HepG2 (cell line): ENCODE measurements around the gene BMI1. TPM values are rescaled to one million over a fixed set of nuclear protein-coding genes. Genes with fewer than 3 reads are reported as not detected.

ENCODE experiments used
- ATAC-seq: fragments of 200-7000 bp; cut with Tn5 transposase; 3 replicates; pipeline ENCODE4 v1.9.1; 2020; ENCODE audit warnings: mild to moderate bottlenecking, moderate library complexity
- BruUV-seq: library from RNA; stranded (reverse); fragments of 400-500 nt; replicated peaks from 2 replicates; lab custom pipeline; 2021; lab: Mats Ljungman, UMichigan
- CTCF ChIA-PET: fragments of 300-600 bp; formaldehyde crosslinking; extraction: SDS; loops from one replicate; lab custom pipeline; 2021; ENCODE audit warnings: low total read pairs, inconsistent platforms, low intra/inter-chr PET ratio; lab: Yijun Ruan, JAX
- POLR2A ChIA-PET: fragments of 350-600 bp; sonication (Branson Sonifier 250); formaldehyde crosslinking; loops from one replicate; lab custom pipeline; 2020; ENCODE audit warnings: antibody characterized with exemption, inconsistent platforms; lab: Yijun Ruan, JAX
- DNase-seq: peaks from one replicate; pipeline ENCODE4 v3.0.0-alpha.2; 2015; ENCODE audit warnings: low spot score
- FAIRE-seq: peaks from 3 replicates; lab custom pipeline; 2011; peaks lifted over from hg19 to GRCh38; lab: Jason Lieb, UNC
- H2AFZ ChIP-seq: one replicate; pipeline ENCODE4 v1.6.1; 2011; ENCODE audit warnings: low read length, inconsistent platforms
- H3K27ac ChIP-seq: fragments of 300-600 bp; 3 replicates; pipeline ENCODE4 v1.8.0; 2011; ENCODE audit warnings: mixed run types, mild to moderate bottlenecking, mixed read lengths, low read length, inconsistent platforms; ENCODE audit not compliant: insufficient read depth; ENCODE audit errors: extremely low read length
- H3K27me3 ChIP-seq, 2 experiments: fragments of 200-600 bp in 1 of 2; 2 replicates in 1 of 2; 3 replicates in 1 of 2; pipeline versions ENCODE4 v1.6.0 to v1.8.0; 2011; ENCODE audit warnings: low read length in 2 of 2, mild to moderate bottlenecking in 2 of 2, moderate library complexity in 2 of 2, inconsistent platforms in 1 of 2; ENCODE audit not compliant: insufficient read depth in 2 of 2, control insufficient read depth in 1 of 2
- H3K36me3 ChIP-seq, 2 experiments: fragments of 200-600 bp in 1 of 2; replicated peaks in 1 of 2; 2 replicates in 1 of 2; 3 replicates in 1 of 2; pipeline versions ENCODE4 v1.5.1 to v1.8.0; 2011; ENCODE audit warnings: low read length in 2 of 2, inconsistent platforms in 1 of 2; ENCODE audit not compliant: insufficient read depth in 2 of 2, control insufficient read depth in 1 of 2
- H3K4me1 ChIP-seq: 2 replicates; pipeline ENCODE4 v1.5.1; 2012; ENCODE audit warnings: low read length, inconsistent platforms; ENCODE audit not compliant: insufficient read depth
- H3K4me2 ChIP-seq: 2 replicates; pipeline ENCODE4 v1.6.0; 2011; ENCODE audit warnings: low read depth, low read length, inconsistent platforms
- H3K4me3 ChIP-seq, 3 experiments: fragments of 200-600 bp in 1 of 3; sonication (generic), shearing (Covaris generic) in 1 of 3; replicated peaks in 1 of 3; 2 replicates each; pipeline ENCODE4 v1.5.1; 2011 to 2016; ENCODE audit warnings: low read length in 3 of 3, inconsistent platforms in 2 of 3, low read depth in 2 of 3, mild to moderate bottlenecking in 2 of 3, control low read depth in 1 of 3, mixed read lengths in 1 of 3; ENCODE audit not compliant: insufficient read depth in 1 of 3
- H3K79me2 ChIP-seq: one replicate; pipeline ENCODE4 v1.6.1; 2011; ENCODE audit warnings: low read length, inconsistent platforms; ENCODE audit not compliant: insufficient read depth
- H3K9ac ChIP-seq: 2 replicates; pipeline ENCODE4 v1.6.0; 2011; ENCODE audit warnings: mild to moderate bottlenecking, low read depth, low read length, inconsistent platforms; ENCODE audit not compliant: insufficient read depth
- H3K9me3 ChIP-seq: 2 replicates; pipeline ENCODE4 v1.5.1; 2012; ENCODE audit warnings: mild to moderate bottlenecking, low read length
- H4K20me1 ChIP-seq: 2 replicates; pipeline ENCODE4 v1.6.0; 2011; ENCODE audit warnings: inconsistent platforms, mild to moderate bottlenecking, low read length, moderate library complexity; ENCODE audit not compliant: insufficient read depth
- ATF1 ChIP-seq: IDR thresholded peaks from 2 replicates; pipeline ENCODE4 v1.6.1; 2016; ENCODE audit warnings: mild to moderate bottlenecking, control low read depth
- RFXANK ChIP-seq: IDR thresholded peaks from 2 replicates; pipeline ENCODE4 v1.6.1; 2016
- SAP130 ChIP-seq: IDR thresholded peaks from 2 replicates; pipeline ENCODE4 v1.6.1; 2016; ENCODE audit warnings: low read depth
- WGBS: methylation state at CpG from one replicate; pipeline ENCODE4 v1.1.6; 2017; ENCODE audit warnings: low lambda C conversion rate; 5-methylcytosine and 5-hydroxymethylcytosine counted together
- in situ Hi-C: cut with HindIII; loops from 2 replicates; pipeline ENCODE4 v1.10.0; 2017; ENCODE audit warnings: low pct_unique_long_range_greater_than_20kb; ENCODE audit not compliant: extremely low pct_ligation_motif_present
- intact Hi-C: fragments of 100-400 bp; cut with micrococcal nuclease; formaldehyde crosslinking; loops from one replicate; pipeline ENCODE4 v1.10.0; 2022; ENCODE audit not compliant: unreplicated experiment
- polyA plus RNA-seq, 8 experiments: library from polyadenylated mRNA; depleted of rRNA in 3 of 8; stranded (reverse) in 7 of 8; unstranded in 1 of 8; fragments of >200 nt; fragmentation: Illumina TruSeq in 4 of 8; extraction: Trizol in 4 of 8; gene quantifications; 2 replicates each; pipeline versions ENCODE4 v1.2.1 to v1.2.3, GENCODE V29; 2011 to 2016; ENCODE audit warnings: low read depth in 4 of 8, missing spikeins in 1 of 8, mixed read lengths in 1 of 8; ENCODE audit not compliant: insufficient read depth in 1 of 8
- total RNA-seq, 5 experiments: library from RNA; depleted of rRNA; stranded (reverse); fragments of >200 nt; fragmentation: Illumina TruSeq; extraction: Trizol; gene quantifications; 2 replicates each; pipeline ENCODE4 v1.2.3, GENCODE V29; 2016; ENCODE audit warnings: low read depth in 1 of 5
- TF ChIP-seq, protein P1 (sequence below): sonication (generic); formaldehyde crosslinking; IDR thresholded peaks from 2 replicates; pipeline ENCODE4 v1.5.0; 2020; ENCODE audit warnings: missing genetic modification reagents, mild to moderate bottlenecking, borderline replicate concordance

Gene BMI1
- total and polyA plus RNA-seq, 2 of the 13 experiments (the other 11 are each of a cell fraction or from before 2014, with no cell fraction given) = 30.5 to 44.0 TPM

DNA sequence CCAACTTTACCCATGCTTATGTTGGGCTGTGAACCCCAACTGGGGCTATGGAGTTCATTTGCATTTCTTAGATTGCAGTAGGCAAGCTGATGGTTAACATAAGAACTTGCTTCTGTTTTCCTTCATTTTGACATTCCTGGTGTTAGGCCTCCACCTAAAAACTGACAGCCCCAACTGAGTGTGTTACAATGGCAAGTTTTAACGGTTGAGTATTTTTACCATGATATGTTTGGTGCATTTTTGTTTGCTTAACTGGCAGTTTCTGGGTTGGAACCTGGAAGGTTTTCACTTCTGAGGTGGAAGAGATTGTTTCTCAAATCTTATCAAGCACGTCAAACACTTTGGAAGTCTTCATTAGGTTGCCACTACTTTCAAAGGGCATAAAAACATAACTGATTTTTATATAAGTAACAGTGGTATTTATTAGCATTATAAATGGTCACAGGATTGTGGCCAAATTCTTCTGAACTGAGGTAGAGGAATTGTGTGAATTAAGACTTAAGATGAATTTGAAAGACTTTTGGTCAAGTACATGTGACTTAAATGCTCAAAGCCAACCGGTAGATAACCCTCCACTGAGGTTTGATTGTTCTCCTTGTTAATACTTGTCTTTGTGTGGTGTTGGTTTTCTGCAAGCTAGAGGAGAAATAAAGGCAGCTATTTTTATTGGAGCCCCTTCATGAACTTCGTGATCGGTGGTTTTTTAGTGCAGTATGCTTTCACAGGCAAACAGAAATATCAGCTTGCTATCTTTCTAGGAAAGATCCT lies 2.8 kb downstream of the BMI1 start:
- Histone ChIP-seq H3K4me2 (peak overlapping the region; percentile 96), H3K9me3 (no peaks in the 10 kb centered on the region), H3K27me3 (peaks cover 0 to 7% of the 10 kb centered on the region in 2 experiments; a peak in 2 of 5 replicates), H3K36me3 (0 out of 5 replicates have a peak, but pooled peaks cover 0 to 3% of the 10 kb centered on the region in 2 experiments), H3K27ac (no peak overlapping the region), H3K79me2 (peaks cover 34% of the 10 kb centered on the region), H2AFZ (no peak overlapping the region), H3K9ac (no peak overlapping the region), H4K20me1 (peaks cover 32% of the 10 kb centered on the region), H3K4me3 (peak overlapping the region; percentile 6 to 91 (median 60); a peak in 4 of 6 replicates), H3K4me1 (peaks cover 52% of the 10 kb centered on the region)
- intact Hi-C loops = loop anchor here (2.0 to 10.0 kb wide), 4 partner anchors 17 to 664 kb away; no protein-coding TSS in a partner anchor
- no TSS peak for BruUV-seq
- 0 out of 2 replicates have a peak, but pooled peaks have one; percentile 2 for TF ChIP-seq SAP130
- TF ChIP-seq, protein P1, sequence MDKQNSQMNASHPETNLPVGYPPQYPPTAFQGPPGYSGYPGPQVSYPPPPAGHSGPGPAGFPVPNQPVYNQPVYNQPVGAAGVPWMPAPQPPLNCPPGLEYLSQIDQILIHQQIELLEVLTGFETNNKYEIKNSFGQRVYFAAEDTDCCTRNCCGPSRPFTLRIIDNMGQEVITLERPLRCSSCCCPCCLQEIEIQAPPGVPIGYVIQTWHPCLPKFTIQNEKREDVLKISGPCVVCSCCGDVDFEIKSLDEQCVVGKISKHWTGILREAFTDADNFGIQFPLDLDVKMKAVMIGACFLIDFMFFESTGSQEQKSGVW = no peak
- POLR2A ChIA-PET = interaction anchor here (2.4 kb wide), 1 partner anchor 8 kb away, joined by 15 read pairs; the partner anchor contains the start of gene COMMD3
- WGBS = 53% methylated on average over 5 of the region's 5 CpGs
- no peak for FAIRE-seq
- in situ Hi-C loops = loop anchor here (25.0 kb wide), 2 partner anchors 389 to 811 kb away; partner anchors contain the start of gene PIP4K2A
- no peak for DNase-seq
- CTCF ChIA-PET = no interaction called here
- no peak for ATAC-seq

DNA sequence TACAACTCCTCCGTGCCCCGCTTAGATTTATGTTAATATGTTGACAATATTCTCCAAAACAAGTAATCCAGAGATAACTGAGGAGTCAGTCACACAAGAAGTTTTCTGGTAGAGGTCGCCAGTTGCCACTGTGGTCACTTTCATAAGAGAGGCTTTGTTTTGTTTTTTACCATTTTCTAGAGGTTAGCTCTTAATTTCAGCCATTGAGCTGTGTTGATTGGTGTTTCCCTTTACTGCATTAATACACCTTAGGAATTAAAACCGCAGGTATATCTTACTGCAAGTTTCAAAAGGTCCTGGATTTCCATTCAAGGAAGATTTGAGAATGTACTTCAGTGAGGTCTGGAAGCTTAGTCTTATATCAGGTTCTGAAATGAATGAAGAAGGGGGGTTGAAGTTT lies 3.5 kb downstream of the BMI1 start:
- no peak overlapping the region for H3K27ac ChIP-seq
- DNase-seq = no peak
- H3K4me1 ChIP-seq = peaks cover 46% of the 10 kb centered on the region
- peak overlapping the region; percentile 70; the same call in 1 of the 2 replicates for H3K9ac ChIP-seq
- H3K36me3 ChIP-seq = peaks cover 0 to 9% of the 10 kb centered on the region in 2 experiments; a peak in 1 of 5 replicates
- intact Hi-C loops (loop anchor here (2.0 to 10.0 kb wide), 4 partner anchors 16 to 663 kb away; no protein-coding TSS in a partner anchor), in situ Hi-C loops (loop anchor here (25.0 kb wide), 2 partner anchors 388 to 812 kb away; partner anchors contain the start of gene PIP4K2A)
- FAIRE-seq = no peak
- H3K4me3 ChIP-seq = peak overlapping the region; percentile 60 to 91 (median 79); a peak in 5 of 6 replicates
- ChIA-PET CTCF (no interaction called here), POLR2A (interaction anchor here (1.5 to 2.4 kb wide), 2 partner anchors 9 to 16 kb away, joined by 5 to 15 read pairs; partner anchors contain the start of gene COMMD3)
- H3K9me3 ChIP-seq = no peaks in the 10 kb centered on the region
- 22% methylated on average over 4 of the region's 4 CpGs for WGBS
- H4K20me1 ChIP-seq = peaks cover 32% of the 10 kb centered on the region
- BruUV-seq = no TSS peak
- no peak overlapping the region for H2AFZ ChIP-seq
- peaks cover 0 to 7% of the 10 kb centered on the region in 2 experiments; a peak in 2 of 5 replicates for H3K27me3 ChIP-seq
- ATAC-seq = no peak
- TF ChIP-seq SAP130 (0 out of 2 replicates have a peak, but pooled peaks have one; percentile 6), ATF1 (CRISPR knock-in tag) (0 out of 2 replicates have a peak, but pooled peaks have one; percentile 20), RFXANK (CRISPR knock-in tag) (no peak)
- H3K79me2 ChIP-seq = peaks cover 30% of the 10 kb centered on the region
- peak overlapping the region; percentile 96 for H3K4me2 ChIP-seq
